ENCODE data around the gene SLC39A5. TPM values are rescaled to one million over a fixed set of nuclear protein-coding genes. Genes with fewer than 3 reads are reported as not detected.

The SLC39A5 gene
- not detected in 2 replicates for total RNA-seq

- no peak for TF ChIP-seq CTCF (conservative IDR thresholded peaks at IDR 0.05; ENCODE audit: low read depth, low read length)
- H3K4me3 ChIP-seq (ENCODE audit: low read depth, low read length): no peak within 1 kb of the TSS
- no peak for DNase-seq (ENCODE audit: low read depth)
Measured at GRCh38 chr12:56229916-56230431, at the start of gene SLC39A5. Gene SLC39A5, plus strand, starts transcription at chr12:56230051. Its CDS starts 1,224 bp downstream, at chr12:56231275.

- DNase-seq (ENCODE audit: low read depth): no peak
- no peak overlapping the region for H3K4me3 ChIP-seq (ENCODE audit: low read depth, low read length)
- TF ChIP-seq CTCF (conservative IDR thresholded peaks at IDR 0.05; ENCODE audit: low read depth, low read length): no peak
Measured at GRCh38 chr12:56186957-56187356, 42.9 kb upstream of the SLC39A5 start.

DNA sequence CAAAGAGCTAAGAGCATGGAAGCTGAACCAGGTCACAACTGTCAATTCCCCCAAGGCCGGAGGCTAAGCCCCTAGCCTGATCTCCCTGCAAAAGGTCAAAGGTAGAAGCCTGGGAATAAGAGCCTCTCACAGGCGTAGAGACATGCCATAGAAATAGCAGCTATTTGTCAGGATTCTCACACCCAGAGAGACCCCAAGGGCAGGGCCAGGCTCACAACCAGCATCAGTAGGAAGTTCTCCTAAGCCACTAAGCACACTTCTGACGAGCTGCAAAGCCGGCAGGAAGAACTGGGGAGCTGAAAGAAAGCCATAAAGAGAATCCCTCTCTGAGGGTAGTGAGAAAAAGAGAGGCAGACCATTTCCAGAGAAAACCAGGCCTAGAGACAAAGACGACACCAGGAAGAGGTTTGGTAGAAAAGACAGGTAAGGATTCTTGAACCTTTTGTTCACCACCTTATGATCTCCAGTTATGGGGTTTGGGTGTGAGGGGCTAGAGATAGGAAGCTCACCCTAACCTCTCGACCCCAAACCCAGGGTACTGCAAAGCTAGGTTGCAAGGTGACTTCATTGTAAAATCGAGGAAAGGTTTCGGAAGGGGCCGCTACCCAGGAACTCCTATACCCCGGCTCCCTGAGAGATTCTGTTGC lies 41.6 kb upstream of the SLC39A5 start:
- no peak for DNase-seq (ENCODE audit: low read depth)
- TF ChIP-seq CTCF (conservative IDR thresholded peaks at IDR 0.05; ENCODE audit: low read depth, low read length): no peak
- H3K4me3 ChIP-seq (ENCODE audit: low read depth, low read length): peak overlapping the region; percentile 83

DNA sequence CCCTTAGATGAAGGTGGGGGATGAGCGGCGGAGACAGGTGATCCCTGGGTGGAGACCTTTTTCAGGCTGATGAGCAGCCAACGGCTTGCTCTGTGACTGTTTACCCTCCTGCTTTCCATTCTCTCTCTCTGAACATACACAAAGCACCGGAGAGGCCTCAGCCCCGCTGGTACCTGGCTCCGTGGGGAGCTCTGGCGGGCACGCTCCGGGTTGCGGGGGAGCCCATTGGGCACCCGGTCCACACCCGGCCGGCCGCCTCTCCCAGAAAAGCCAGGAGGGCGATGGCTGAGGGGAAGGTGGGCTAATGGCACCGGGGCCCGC lies 41.1 kb upstream of the SLC39A5 start:
- no peak for TF ChIP-seq CTCF (conservative IDR thresholded peaks at IDR 0.05; ENCODE audit: low read depth, low read length)
- H3K4me3 ChIP-seq (ENCODE audit: low read depth, low read length): peak overlapping the region; percentile 83
- DNase-seq (ENCODE audit: low read depth): no peak

GRCh38 chr12:56189099-56189917 lies 40.5 kb upstream of the SLC39A5 start, which contains the start of gene SMARCC2:
Gene SMARCC2, minus strand, starts transcription at chr12:56189483. Its CDS starts 22 bp downstream, at chr12:56189461.
- peak within 1 kb of the TSS; percentile 92 for H3K4me3 ChIP-seq (ENCODE audit: low read depth, low read length)
- DNase-seq (ENCODE audit: low read depth): peak; percentile 7
- TF ChIP-seq CTCF (conservative IDR thresholded peaks at IDR 0.05; ENCODE audit: low read depth, low read length): peak; percentile 59

DNA sequence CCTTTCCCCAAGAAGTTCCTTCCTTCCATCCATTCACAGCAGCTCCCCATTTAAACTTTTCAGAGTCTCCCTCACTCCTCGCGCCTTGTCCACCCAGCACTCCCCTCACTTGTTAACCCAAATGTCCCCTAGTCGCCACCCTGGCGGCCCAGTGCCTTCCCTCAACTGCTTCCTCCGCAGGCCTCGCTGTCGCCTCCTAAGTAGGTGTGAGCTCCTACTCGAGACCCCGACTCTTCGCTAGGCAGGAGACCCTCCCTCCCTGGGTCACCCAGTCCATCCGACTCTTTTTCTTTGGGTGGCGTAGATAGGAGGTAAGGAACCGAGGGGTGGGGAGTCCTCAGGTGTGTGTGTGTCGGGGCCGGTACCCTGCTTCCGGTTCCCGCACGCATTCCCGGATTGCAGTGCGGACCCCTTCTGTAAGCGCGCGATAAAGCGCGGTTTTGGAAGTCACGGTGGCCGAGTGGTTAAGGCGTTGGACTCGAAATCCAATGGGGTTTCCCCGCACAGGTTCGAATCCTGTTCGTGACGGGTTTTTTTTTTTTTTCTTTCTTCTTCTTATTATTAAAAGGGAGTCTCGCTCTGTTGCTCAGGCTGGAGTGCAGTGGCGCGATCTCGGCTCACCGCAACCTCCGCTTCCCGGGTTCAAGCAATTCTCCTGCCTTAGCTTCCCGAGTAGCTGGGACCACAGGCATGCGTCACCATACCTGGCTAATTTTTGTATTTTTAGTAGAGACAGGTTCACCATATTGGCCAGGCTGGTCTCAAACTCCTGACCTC lies 39.7 kb upstream of the SLC39A5 start:
- peak overlapping the region; percentile 92 for H3K4me3 ChIP-seq (ENCODE audit: low read depth, low read length)
- no peak for TF ChIP-seq CTCF (conservative IDR thresholded peaks at IDR 0.05; ENCODE audit: low read depth, low read length)
- DNase-seq (ENCODE audit: low read depth): peak; percentile 40
